ENCODE results near the gene OR52E4.

DNA sequence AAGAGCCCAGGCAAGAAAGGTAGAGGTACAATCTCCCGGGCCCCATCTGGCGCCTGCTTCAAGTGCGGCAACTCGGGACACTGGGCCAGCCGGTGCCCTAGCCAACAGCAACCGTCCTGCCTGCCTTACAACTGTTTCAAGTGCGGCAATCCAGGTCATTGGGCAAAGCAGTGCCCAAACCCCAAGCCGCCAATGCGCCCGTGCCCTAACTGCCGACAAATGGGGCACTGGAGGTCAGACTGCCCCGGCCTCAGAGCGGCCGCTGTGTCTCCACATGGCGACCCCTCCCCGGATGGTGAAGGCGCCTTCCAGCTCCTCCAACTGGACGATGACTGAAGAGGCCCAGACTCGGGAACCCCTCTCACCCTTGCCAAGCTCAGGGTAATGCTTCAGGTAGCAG is 50.2 kb downstream of the OR52E4 start:
- TF ChIP-seq, protein P1, sequence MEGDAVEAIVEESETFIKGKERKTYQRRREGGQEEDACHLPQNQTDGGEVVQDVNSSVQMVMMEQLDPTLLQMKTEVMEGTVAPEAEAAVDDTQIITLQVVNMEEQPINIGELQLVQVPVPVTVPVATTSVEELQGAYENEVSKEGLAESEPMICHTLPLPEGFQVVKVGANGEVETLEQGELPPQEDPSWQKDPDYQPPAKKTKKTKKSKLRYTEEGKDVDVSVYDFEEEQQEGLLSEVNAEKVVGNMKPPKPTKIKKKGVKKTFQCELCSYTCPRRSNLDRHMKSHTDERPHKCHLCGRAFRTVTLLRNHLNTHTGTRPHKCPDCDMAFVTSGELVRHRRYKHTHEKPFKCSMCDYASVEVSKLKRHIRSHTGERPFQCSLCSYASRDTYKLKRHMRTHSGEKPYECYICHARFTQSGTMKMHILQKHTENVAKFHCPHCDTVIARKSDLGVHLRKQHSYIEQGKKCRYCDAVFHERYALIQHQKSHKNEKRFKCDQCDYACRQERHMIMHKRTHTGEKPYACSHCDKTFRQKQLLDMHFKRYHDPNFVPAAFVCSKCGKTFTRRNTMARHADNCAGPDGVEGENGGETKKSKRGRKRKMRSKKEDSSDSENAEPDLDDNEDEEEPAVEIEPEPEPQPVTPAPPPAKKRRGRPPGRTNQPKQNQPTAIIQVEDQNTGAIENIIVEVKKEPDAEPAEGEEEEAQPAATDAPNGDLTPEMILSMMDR (IDR thresholded peaks at IDR 0.05), result no peak
- TF ChIP-seq EP300 (IDR thresholded peaks at IDR 0.05), result no peak

Measured in gastroesophageal sphincter (tissue), 3 donors.